NCI-H82 (cell line): Measurements from ENCODE around the gene NPL.
A peak's percentile ranks its signal among the peaks of the same experiment; 100 is the strongest.

Experiments used
- DNase-seq: peaks from one replicate; lab custom pipeline; 2025; lab: John Stamatoyannopoulos, UW

The NPL gene

DNA sequence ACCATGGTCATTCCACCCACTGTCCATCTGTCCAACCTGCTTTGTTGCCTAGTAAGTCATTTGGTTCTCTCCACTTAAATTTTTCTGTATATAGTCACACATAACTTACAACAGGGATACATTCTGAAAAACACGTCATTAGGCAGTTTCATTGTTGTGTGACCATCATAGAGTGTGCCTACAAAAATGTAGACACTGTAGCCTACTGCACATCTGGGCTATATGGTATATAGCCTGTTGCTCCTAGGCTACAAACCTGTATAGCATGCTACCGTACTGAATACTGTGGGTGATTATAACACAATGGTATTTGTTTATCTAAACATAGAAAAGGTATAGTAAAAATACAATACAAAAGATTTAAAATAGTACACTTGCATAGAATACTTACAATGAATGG, 10.0 kb upstream of the NPL start:
- DNase-seq, result no peak

- DNase-seq, result peak; percentile 92
Observed at GRCh38 chr1:182781841-182782586, 7.6 kb upstream of the NPL start.

DNA sequence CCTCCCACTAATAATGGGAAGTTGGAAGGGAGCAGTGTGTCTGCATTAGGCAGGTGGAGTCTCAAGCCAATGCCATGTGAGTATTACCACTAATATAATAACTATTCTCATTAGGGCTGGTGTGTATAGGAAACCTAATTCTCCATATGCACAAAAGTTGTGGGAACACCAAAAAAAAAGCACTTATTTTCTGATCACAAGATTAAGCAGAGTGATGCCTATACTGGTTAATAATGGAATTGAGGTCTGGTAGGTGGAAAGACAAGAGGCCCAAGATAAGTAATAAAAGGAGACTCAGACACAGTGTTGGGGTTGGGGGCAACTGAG, 7.0 kb upstream of the NPL start:
- DNase-seq, result no peak

GRCh38 chr1:182783068-182783467, 6.5 kb upstream of the NPL start:
- DNase-seq, result peak; percentile 76

- peak; percentile 87 for DNase-seq
Observed at GRCh38 chr1:182784556-182785171, 4.9 kb upstream of the NPL start.

GRCh38 chr1:182785181-182785580, 4.4 kb upstream of the NPL start:
- no peak for DNase-seq

GRCh38 chr1:182786223-182786994, 3.2 kb upstream of the NPL start:
- DNase-seq, result peak; percentile 90

DNA sequence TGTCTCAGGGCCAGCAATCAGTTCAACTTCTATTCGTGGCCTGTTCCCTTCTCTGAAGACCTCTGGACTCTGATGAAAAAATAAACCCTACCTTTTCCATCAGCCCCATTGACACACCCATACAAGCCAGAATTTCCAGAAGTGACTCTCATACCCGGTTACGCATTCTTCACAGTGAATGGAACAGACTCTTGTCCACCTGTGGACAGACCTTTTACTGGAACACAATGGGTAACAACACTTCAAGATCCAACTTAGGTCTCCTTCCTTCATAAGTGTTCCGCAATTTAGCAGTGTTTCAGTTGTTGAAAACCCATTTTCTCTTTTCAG, 2.6 kb upstream of the NPL start:
- no peak for DNase-seq

DNA sequence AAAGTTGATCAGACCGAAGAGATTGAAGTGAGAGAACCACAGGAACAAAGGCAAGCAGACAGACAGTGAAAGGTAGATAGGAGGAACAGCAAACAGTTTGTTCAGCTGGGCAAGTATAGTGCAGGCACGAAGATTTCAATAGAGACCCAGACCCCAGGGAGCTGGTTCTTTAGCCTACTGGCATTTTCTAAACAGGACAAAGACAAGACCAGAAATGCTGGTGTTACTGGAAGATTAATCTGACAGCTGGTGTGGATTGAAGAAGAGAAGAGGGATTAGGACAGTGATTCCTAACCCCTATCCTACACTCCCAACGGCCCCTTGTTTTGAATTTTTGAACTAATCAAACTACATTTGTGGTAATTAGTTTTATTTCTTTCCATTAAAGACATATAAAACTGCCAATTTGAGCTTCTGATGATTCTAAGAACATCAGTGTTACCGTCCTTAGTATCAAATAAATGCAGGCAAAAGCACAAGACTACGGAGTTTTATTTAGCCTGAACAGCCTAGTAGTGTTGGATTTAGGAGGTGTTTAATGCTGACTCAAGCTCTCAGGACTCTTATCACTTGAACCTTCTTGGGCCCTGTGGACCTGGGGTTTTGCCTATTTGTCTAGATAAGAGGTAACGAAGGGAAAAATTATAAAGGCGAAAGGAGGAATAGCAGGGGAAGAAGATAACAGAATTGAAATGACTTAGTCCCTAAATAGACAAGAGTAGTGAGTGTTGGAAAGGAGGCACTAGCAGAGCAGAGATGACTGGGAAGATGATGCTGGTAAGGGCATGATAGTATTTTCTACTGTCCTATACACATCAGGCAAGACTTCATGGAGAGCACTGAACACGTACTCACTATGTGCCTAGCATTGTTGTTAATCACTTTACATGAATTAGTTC, 2.0 kb downstream of the NPL start:
- DNase-seq, result peak; percentile 91

- no peak for DNase-seq
Observed at GRCh38 chr1:182794091-182794490, 4.5 kb downstream of the NPL start.

GRCh38 chr1:182794676-182795201, 5.2 kb downstream of the NPL start:
- no peak for DNase-seq

DNA sequence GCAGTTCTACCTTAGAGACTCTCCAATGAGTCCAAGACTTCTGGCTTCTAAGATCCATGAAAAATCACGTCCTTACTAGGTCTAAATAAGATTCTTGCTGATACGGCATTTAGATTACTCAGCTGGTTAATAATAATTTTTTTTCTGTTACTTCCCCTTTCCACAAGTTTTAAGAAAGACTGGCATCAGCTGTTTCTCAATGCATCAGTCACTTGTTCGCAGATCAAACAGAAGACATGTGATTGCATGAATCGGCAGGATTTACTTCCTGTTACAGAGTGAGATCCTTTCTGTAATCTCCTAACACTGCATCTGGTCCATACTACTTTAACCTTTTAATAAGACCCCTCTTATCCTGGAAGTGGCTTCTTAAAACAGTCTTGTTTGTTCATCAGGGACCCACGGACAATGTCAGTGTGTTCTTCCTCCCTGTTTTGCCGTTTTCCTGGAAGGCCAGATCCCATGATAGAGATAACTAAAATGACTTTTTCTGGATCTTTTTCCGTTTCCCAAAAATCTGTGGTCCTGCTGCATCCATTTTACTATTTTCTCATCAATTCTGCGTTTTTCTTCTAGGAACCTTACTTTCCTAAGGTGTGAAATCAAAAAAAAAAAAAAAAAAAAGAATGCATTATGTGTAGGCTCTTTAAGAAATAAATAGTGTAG, 6.1 kb downstream of the NPL start:
- peak; percentile 69 for DNase-seq

DNA sequence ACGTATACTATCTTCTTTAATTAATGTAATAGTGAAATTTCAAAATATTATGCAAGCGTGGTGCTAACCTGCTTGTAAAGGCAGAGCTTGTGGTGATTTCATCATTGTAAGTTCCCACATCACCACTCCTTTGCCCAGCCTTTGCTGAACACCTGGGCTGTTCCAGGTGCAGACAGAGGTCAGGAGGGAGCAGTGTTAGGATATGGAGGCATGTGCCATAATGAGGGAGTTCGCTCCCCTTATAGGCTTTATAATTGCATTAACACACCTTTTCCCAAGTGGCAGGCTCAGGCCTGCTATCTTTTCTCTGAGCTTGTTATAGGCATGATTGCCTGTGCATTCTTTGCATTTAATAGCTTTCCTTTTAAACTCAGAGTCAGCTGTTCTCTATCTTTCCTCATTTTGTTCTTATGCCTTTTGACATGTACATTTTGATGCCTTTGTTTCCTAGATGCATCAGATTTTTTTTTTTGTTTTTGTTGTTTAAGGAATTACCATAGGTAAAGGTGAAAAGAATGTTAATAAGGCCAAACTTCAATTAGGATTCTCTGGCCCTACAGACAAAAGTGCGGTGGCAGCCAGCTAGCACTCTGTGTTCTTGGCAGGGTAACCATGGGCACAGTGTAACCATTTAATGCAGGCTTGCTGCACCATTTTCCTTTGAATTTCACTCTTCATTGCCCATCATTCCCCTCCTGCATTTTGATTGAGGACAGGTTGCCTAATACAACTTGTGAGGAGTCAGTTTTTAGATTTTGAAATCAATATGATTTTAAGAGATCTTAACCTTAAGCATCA, 12.6 kb downstream of the NPL start:
- peak; percentile 21 for DNase-seq

DNA sequence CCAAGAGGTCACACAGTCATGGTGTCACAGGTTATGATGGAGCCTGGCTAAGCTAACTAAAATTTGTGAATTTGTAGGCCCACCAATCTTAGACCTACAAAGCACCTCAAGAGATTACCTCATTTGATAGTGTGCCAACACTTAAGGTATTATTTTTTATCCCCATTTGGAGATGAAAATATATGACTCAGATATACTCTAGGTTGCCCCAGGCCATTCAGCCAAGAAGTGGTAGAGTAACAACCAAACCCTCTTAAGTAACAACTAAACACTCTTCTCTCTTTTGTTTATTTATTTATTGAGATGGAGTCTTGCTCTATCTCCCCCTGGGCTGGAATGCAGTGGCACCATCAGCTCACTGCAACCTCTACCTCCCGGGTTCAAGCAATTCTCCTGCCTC, 14.3 kb downstream of the NPL start:
- no peak for DNase-seq

- peak; percentile 68 for DNase-seq
Observed at GRCh38 chr1:182806015-182806678, 16.6 kb downstream of the NPL start.

- no peak for DNase-seq
Observed at GRCh38 chr1:182807907-182808306, 18.3 kb downstream of the NPL start.

DNA sequence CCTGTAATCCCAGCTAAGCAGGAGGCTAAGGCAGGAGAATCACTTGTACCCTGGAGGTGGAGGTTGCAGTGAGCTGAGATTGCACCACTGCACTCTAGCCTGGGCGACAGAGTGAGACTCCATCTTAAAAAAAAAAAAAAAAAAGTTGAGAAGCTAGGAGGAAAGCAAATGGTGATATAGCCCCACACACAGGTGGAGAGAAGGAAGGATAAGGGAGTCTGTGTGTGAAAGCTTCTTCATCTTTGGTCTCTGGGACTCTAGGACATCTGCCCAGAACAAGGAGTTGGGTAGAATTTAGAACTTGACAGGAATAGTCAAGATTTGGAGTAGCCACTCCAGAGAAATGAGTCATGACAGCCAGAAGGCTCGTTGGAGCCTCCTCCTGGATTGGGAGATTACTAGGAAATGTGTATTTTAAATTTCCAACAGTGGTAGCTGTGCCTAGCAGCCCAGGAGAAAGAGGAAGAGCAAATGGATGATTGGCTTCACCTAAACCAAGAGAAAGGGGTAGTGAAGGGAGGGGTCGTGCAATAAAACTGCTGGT, 19.9 kb downstream of the NPL start:
- DNase-seq, result no peak

DNA sequence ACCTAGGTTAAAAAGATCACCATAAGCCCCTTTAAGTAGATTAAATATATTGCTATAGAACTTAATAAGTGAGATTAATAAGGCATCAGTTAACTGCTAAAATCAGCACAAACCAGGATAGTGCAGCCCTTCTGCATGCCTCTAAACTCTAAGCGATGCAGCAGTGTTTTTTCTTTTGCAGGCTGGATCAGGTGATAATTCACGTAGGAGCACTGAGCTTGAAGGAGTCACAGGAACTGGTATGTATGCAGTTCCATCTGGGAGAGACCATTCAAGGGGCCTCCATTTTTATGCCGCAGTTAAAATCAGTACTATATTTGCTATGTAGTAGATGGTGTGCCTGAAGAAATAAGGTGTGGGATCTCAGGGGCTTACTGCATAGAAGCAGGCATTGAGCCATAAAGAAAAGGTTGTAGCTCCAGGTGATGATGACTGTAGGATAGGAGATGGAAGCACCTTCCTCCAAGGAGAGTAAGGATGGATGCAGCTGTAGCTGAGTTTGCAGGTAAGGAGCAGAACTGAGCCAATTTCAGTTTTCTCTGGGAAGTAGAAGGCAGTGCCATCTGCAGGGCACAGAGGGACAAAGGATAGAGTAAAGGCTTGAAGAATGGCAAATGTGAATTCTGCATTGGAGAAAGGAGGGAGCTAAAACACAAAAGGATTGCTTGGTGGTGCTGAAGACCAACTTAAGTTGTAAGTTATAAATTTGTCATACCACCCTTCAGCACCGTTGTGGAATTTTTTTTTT, 22.6 kb downstream of the NPL start:
- DNase-seq, result peak; percentile 39

- DNase-seq, result no peak
Observed at GRCh38 chr1:182816863-182817262, 27.3 kb downstream of the NPL start.
